Esophagus squamous epithelium (tissue), 5 donors: ENCODE measurements around the gene SOX13. TPM values are rescaled to one million over a fixed set of nuclear protein-coding genes. Genes with fewer than 3 reads are reported as not detected.

ENCODE experiments used
- DNase-seq: peaks from one replicate; lab custom pipeline; 2025; lab: John Stamatoyannopoulos, UW
- H3K27ac ChIP-seq, 4 donors: fragments of 200-600 bp; sonication (generic); one replicate each; pipeline ENCODE4 v1.5.1; 2016 to 2019; ENCODE audit warnings: mild to moderate bottlenecking in 1 of 4
- H3K27me3 ChIP-seq, 4 donors: fragments of 200-600 bp; sonication (generic); 1 replicate in 3 of 4; 2 replicates in 1 of 4; pipeline versions ENCODE4 v1.5.1 to v1.6.0; 2017 to 2021; ENCODE audit warnings: antibody characterized with exemption in 1 of 4
- H3K36me3 ChIP-seq, 3 donors: fragments of 200-600 bp; sonication (generic); one replicate each; pipeline ENCODE4 v1.5.1; 2016 to 2019
- H3K4me1 ChIP-seq, 3 donors: fragments of 200-600 bp; sonication (generic); one replicate each; pipeline ENCODE4 v1.5.1; 2017 to 2019
- H3K4me3 ChIP-seq, 4 donors: fragments of 200-600 bp; sonication (generic); 1 replicate in 3 of 4; 2 replicates in 1 of 4; pipeline ENCODE4 v1.5.1; 2016 to 2019; ENCODE audit warnings: mild to moderate bottlenecking in 2 of 4, moderate library complexity in 1 of 4
- H3K9me3 ChIP-seq, 3 donors: fragments of 200-600 bp; sonication (generic); one replicate each; pipeline ENCODE4 v1.5.1; 2016 to 2019
- POLR2A ChIP-seq, 4 donors: fragments of 450-650 bp; IDR thresholded peaks; one replicate each; pipeline ENCODE4 v1.6.1; 2017; ENCODE audit warnings: antibody characterized with exemption in 4 of 4, mild to moderate bottlenecking in 4 of 4, moderate library complexity in 3 of 4
- WGBS, 2 donors: methylation state at CpG; one replicate each; pipeline ENCODE4 v1.1.5; 2018; 5-methylcytosine and 5-hydroxymethylcytosine counted together
- intact Hi-C: fragments of 100-400 bp; cut with DNase I; formaldehyde crosslinking; loops from one replicate; pipeline ENCODE4 v1.15.0; 2022
- total RNA-seq, 4 donors: library from RNA; depleted of rRNA; stranded (reverse); fragments of >200 nt; gene quantifications; one replicate each; pipeline ENCODE4 v1.1.0, GENCODE V29; 2016
- TF ChIP-seq, protein P1 (sequence below), 6 experiments: fragments of 450-650 bp in 4 of 6; fragments of 200-600 bp in 2 of 6; sonication (generic) in 2 of 6; IDR thresholded peaks; one replicate each; pipeline ENCODE4 v1.5.1; 2016 to 2019; ENCODE audit warnings: antibody characterized with exemption in 6 of 6, mild to moderate bottlenecking in 4 of 6, moderate library complexity in 4 of 6
- donor health status: DM: yes; HTN: yes; CAD: no.

Gene SOX13
- total RNA-seq, 4 donors from 2014 or later: 9.0 to 21.2 (median 14.5) TPM

DNA sequence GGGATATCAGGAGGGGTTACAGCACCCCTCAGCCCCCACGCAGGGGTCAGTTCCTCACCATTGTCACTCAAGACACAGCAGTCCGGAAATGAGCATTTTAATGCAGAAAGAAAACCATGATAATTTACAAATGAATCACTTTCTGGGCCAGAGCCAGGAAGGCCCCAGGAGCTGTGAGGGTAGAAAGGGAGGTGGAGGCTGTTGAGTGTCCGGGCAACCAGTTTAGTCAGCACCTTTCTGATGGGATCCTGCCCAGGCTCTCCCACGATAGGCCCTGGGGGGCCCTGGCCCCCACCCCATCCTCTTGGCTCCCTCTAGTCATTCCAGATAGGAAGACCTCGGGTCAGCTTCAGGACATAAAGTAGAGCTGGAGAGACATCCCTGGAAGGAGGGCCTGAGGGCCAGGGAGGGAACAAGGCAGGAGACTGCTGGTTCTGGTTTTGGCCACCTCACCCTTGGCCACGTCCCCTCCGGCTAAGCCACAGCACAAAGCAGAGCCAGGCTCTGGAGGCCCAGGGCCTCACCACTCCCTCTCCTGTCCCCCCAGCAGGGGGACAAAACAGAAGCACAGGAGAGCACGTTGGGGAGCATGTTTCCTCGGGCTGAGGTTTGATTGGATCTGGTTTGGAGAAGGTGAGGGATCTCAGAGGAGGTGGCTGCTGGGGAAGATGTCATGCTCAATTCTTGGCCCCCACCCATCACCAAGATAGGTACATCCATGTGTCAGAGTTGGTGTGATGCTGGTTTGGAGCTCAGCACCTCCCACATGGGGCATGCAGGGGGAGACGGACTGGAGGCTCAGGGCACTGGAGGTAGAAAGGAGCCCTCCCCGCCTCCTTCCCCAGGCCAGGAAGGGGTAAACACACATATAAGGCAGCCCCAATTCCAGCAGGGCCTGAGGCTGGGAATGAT, 58.3 kb downstream of the SOX13 start:
- Histone ChIP-seq H3K9me3 (no peaks in the 10 kb centered on the region), H3K36me3 (peaks cover 0 to 45% (median under 1%) of the 10 kb centered on the region in 3 donors), H3K4me1 (peaks cover 33 to 69% (median 37%) of the 10 kb centered on the region in 3 donors), H3K27ac (peak overlapping the region; percentile 22 to 64 (median 41)), H3K27me3 (no peaks in the 10 kb centered on the region), H3K4me3 (no peak overlapping the region)
- TF ChIP-seq POLR2A (IDR thresholded peaks at IDR 0.05): no peak
- TF ChIP-seq, protein P1, sequence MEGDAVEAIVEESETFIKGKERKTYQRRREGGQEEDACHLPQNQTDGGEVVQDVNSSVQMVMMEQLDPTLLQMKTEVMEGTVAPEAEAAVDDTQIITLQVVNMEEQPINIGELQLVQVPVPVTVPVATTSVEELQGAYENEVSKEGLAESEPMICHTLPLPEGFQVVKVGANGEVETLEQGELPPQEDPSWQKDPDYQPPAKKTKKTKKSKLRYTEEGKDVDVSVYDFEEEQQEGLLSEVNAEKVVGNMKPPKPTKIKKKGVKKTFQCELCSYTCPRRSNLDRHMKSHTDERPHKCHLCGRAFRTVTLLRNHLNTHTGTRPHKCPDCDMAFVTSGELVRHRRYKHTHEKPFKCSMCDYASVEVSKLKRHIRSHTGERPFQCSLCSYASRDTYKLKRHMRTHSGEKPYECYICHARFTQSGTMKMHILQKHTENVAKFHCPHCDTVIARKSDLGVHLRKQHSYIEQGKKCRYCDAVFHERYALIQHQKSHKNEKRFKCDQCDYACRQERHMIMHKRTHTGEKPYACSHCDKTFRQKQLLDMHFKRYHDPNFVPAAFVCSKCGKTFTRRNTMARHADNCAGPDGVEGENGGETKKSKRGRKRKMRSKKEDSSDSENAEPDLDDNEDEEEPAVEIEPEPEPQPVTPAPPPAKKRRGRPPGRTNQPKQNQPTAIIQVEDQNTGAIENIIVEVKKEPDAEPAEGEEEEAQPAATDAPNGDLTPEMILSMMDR (IDR thresholded peaks at IDR 0.05): no peak
- WGBS, 2 donors: 22 to 33% methylated on average over 5 to 11 of the region's 11 CpGs
- intact Hi-C loops: no loop called here
- DNase-seq: no peak

DNA sequence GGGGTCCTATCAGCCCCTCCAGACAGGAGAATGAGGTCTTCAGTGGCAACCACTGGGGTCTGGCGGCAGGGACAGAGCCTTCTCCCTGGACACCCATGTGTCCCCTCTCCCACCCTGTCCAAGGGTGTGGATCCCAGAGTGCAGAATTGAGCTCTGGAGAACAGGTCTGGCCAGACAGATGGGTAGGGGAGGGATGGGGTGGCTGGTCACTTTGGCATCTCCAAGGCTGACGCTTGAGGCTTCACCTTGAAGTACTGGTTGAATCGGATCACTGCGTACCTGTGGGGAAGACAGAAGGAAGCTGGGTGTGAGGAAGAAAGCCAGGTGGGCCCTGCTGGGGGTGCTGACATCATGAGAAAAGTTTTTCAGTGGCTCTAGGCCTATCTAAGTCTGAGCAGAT, 59.1 kb downstream of the SOX13 start:
- H3K9me3 ChIP-seq: no peaks in the 10 kb centered on the region
- WGBS, 2 donors: 71 to 81% methylated on average over 3 of the region's 4 CpGs
- intact Hi-C loops: no loop called here
- no peak overlapping the region for H3K4me3 ChIP-seq
- no peak for TF ChIP-seq POLR2A (IDR thresholded peaks at IDR 0.05)
- TF ChIP-seq, protein P1 (IDR thresholded peaks at IDR 0.05): no peak
- peaks cover 0 to 42% (median 0%) of the 10 kb centered on the region in 3 donors for H3K36me3 ChIP-seq
- no peak for DNase-seq
- no peaks in the 10 kb centered on the region for H3K27me3 ChIP-seq
- H3K4me1 ChIP-seq: peaks cover 33 to 69% (median 33%) of the 10 kb centered on the region in 3 donors
- H3K27ac ChIP-seq: peak overlapping the region in 2 of 4 donors; percentile 40 to 64

DNA sequence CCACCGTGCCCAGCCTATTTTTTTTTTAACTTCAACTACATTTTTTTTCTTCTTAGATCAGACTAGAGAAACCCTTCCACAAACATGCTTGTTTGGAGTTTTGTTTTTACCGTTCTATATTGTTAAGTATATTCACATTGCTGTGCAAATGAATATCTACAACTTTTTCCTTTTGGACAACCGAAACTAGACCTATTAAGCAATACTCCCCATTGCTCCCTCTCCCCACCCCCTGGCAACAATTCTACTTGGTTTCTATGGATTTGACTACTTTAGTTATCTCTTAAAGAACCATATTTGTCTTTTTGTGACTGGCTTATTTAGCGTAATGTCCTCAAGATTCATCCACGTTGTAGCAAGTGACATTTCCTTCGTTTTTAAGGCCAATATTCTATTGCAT, 59.8 kb downstream of the SOX13 start:
- H3K4me1 ChIP-seq: peaks cover 28 to 65% (median 33%) of the 10 kb centered on the region in 3 donors
- peak overlapping the region in 1 of 4 donors; percentile 21 for H3K27ac ChIP-seq
- 76 to 77% methylated on average over 6 of the region's 6 CpGs for WGBS, 2 donors
- H3K9me3 ChIP-seq: no peaks in the 10 kb centered on the region
- TF ChIP-seq POLR2A (IDR thresholded peaks at IDR 0.05): no peak
- TF ChIP-seq, protein P1 (IDR thresholded peaks at IDR 0.05): no peak
- DNase-seq: no peak
- no peaks in the 10 kb centered on the region for H3K27me3 ChIP-seq
- intact Hi-C loops: no loop called here
- H3K36me3 ChIP-seq: peaks cover 0 to 48% (median 0%) of the 10 kb centered on the region in 3 donors
- H3K4me3 ChIP-seq: no peak overlapping the region

DNA sequence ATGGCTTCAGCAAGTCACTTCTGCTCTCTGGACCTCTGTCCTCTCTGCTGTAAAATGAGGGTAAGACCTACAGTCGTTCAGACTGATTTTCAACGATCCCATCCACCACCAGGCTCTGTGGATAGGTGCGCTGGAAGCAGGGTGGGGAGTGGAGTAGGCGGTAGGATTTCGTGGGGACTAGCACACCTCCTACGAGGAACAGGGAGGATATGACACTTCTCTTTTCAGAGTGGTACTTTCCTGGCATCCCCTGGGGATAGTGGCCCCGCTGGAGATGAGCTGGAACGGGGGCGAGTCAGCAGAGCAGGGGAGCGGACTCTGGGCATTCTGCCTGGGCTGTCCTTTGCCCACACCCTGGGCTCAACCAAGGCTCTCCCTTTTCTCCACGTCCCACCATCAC, 61.2 kb downstream of the SOX13 start:
- Histone ChIP-seq H3K27ac (no peak overlapping the region), H3K4me3 (no peak overlapping the region), H3K4me1 (peaks cover 22 to 51% (median 27%) of the 10 kb centered on the region in 3 donors), H3K36me3 (peaks cover 0 to 62% (median 0%) of the 10 kb centered on the region in 3 donors), H3K9me3 (no peaks in the 10 kb centered on the region), H3K27me3 (no peaks in the 10 kb centered on the region)
- TF ChIP-seq, protein P1 (IDR thresholded peaks at IDR 0.05): no peak
- no peak for TF ChIP-seq POLR2A (IDR thresholded peaks at IDR 0.05)
- intact Hi-C loops: no loop called here
- no peak for DNase-seq
- 71 to 83% methylated on average over 6 to 8 of the region's 11 CpGs for WGBS, 2 donors

DNA sequence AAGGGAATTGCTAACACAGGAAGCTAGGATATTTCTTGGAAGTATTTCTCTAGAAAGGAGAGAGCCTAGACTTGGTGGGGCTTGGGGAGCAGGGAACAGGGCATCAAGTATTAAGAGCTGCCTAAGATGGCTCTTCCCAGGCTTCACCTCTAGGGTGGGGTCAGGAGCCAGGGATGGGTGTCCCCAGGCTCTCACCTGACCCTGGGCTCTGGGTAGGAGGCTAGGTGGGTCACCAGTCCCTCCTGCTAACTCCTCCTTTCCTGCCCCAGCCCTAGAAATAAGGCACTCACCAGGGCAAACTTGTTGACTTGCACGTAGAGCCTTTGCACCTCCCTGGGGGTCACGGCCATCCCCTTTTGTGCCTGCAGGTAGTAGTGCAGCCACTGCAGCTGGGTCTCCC, 63.9 kb downstream of the SOX13 start:
- no peak for DNase-seq
- no peaks in the 10 kb centered on the region for H3K27me3 ChIP-seq
- WGBS, 2 donors: 73% methylated on average over 2 of the region's 2 CpGs; no CpG with 5 or more reads in 1 of the 2 donors
- peaks cover 0 to 24% (median under 1%) of the 10 kb centered on the region in 3 donors for H3K4me1 ChIP-seq
- H3K36me3 ChIP-seq: peaks cover 0 to 84% (median 0%) of the 10 kb centered on the region in 3 donors
- TF ChIP-seq POLR2A (IDR thresholded peaks at IDR 0.05): no peak
- TF ChIP-seq, protein P1 (IDR thresholded peaks at IDR 0.05): no peak
- H3K4me3 ChIP-seq: no peak overlapping the region
- intact Hi-C loops: no loop called here
- no peak overlapping the region for H3K27ac ChIP-seq
- H3K9me3 ChIP-seq: no peaks in the 10 kb centered on the region
